Measurements from ENCODE around the gene GPSM1.

GPSM1 gene

GRCh38 chr9:136310273-136311030 lies 16.9 kb upstream of the GPSM1 start:
- no peak overlapping the region for H3K27ac ChIP-seq
- TF ChIP-seq ZFX (IDR thresholded peaks at IDR 0.05; ENCODE audit: borderline replicate concordance) (no peak), CTCF (IDR thresholded peaks at IDR 0.05) (no peak)

- no peak for TF ChIP-seq CTCF (IDR thresholded peaks at IDR 0.05)
- no peak for TF ChIP-seq ZFX (IDR thresholded peaks at IDR 0.05; ENCODE audit: borderline replicate concordance)
- no peak overlapping the region for H3K27ac ChIP-seq
Observed at GRCh38 chr9:136311051-136312008, 16.0 kb upstream of the GPSM1 start.

GRCh38 chr9:136312009-136312375 lies 15.3 kb upstream of the GPSM1 start:
- TF ChIP-seq CTCF (IDR thresholded peaks at IDR 0.05) (no peak), ZFX (IDR thresholded peaks at IDR 0.05; ENCODE audit: borderline replicate concordance) (no peak)

GRCh38 chr9:136312436-136312835 lies 14.9 kb upstream of the GPSM1 start:
- TF ChIP-seq ZFX (IDR thresholded peaks at IDR 0.05; ENCODE audit: borderline replicate concordance) (no peak), CTCF (IDR thresholded peaks at IDR 0.05) (peak; percentile 27; the same call in 1 of the 2 replicates)
- no peak overlapping the region for H3K27ac ChIP-seq

More at GRCh38 chr9:136312009-136312375, 15.3 kb upstream of the GPSM1 start:
- no peak overlapping the region for H3K27ac ChIP-seq

DNA sequence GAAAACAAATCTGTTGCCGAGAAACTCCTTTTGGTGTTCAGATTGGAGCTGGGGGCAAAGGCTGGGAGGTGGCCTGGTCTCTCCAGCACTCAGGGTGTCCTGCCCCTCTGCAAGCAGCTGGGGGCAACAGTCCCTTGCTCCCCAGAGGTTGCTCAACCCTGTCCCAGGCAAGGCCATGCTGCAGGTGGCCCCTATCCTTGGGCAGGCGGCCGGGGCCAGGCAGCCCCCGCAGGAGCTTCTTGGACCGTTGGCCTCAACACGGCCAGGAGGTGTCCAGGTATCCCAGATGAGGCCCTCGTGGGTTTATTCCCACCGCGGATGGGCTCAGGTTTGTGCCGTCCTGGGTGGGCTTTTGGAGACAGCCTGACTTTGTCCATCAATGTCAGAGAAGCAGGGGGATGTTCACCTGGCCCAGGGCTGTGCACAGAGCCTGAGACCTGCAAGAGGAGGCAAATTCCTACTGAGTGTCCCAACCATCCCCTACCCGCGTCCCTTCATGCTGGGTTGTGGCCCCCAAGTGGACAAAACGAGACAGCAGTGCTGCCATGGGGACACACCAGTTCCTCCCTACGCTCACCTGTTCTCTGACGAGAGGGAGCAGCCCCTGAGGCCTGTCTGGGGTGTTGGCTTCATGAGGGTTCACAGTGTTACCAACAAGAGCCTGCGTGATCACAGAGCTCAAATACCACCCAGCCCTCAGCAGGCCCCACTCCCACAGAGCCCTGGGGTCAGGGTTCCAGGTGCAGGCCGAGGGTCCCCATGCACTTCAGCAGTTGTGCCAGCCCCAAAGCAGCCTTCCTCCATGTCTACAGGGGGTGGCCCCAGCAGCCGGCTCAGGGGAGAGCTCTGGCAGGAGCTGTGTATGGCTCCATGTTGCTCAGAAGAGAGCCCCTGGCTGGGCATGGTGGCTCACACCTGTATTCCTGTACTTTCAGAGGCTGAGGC lies 14.0 kb upstream of the GPSM1 start:
- TF ChIP-seq ZFX (IDR thresholded peaks at IDR 0.05; ENCODE audit: borderline replicate concordance) (no peak), CTCF (IDR thresholded peaks at IDR 0.05) (no peak)

GRCh38 chr9:136314056-136314416 lies 13.3 kb upstream of the GPSM1 start:
- no peak overlapping the region for H3K27ac ChIP-seq
- TF ChIP-seq CTCF (IDR thresholded peaks at IDR 0.05) (no peak), ZFX (IDR thresholded peaks at IDR 0.05; ENCODE audit: borderline replicate concordance) (no peak)

More for the DNA sequence above, 14.0 kb upstream of the GPSM1 start:
- no peak overlapping the region for H3K27ac ChIP-seq

Measured in 22Rv1 (cell line).